Measurements from ENCODE around the gene STXBP5. TPM values are rescaled to one million over a fixed set of nuclear protein-coding genes. Genes with fewer than 3 reads are reported as not detected.
A peak's percentile ranks its signal among the peaks of the same experiment; 100 is the strongest.

The STXBP5 gene
- total RNA-seq, 4 donors from 2014 or later = 25.6 to 40.0 (median 30.4) TPM

DNA sequence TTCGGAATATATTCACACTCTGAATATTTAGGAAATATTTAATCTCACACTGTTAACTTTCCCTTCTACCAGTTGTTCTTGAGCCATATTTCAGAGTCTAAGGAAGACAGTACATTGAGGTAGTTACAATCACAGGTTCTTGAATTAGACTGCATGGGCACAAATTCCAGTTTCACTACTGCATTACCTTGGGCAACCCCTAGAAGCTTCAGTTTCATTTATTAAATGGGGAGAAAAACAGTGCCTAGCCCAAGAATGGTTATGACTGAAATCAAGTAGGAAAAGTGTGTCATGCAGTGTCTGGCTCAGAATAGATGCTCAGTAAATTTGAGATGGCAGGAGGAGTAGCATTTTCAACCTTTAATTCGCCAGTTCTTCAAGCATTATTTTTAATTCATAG lies 179.8 kb downstream of the STXBP5 start:
- H3K27me3 ChIP-seq = no peaks in the 10 kb centered on the region
- H3K27ac ChIP-seq = no peak overlapping the region
- H3K36me3 ChIP-seq = peaks cover 0 to 49% (median 3%) of the 10 kb centered on the region in 3 donors
- no peak overlapping the region for H3K4me3 ChIP-seq
- WGBS, 2 donors = 96 to 100% methylated on average over 2 of the region's 2 CpGs
- H3K4me1 ChIP-seq = no peaks in the 10 kb centered on the region
- intact Hi-C loops (cut with DNase I) = no loop called here
- DNase-seq = no peak
- H3K9me3 ChIP-seq = no peaks in the 10 kb centered on the region
- TF ChIP-seq CTCF (IDR thresholded peaks at IDR 0.05) (no peak), POLR2A (IDR thresholded peaks at IDR 0.05) (no peak)

GRCh38 chr6:147384737-147385710 lies 180.8 kb downstream of the STXBP5 start:
- no peak for TF ChIP-seq CTCF (IDR thresholded peaks at IDR 0.05)
- no peak for TF ChIP-seq POLR2A (IDR thresholded peaks at IDR 0.05)
- H3K4me1 ChIP-seq = no peaks in the 10 kb centered on the region
- DNase-seq = no peak
- WGBS, 2 donors = 79 to 81% methylated on average over 6 of the region's 6 CpGs
- H3K27me3 ChIP-seq = no peaks in the 10 kb centered on the region
- peaks cover 0 to 39% (median 3%) of the 10 kb centered on the region in 3 donors for H3K36me3 ChIP-seq
- H3K9me3 ChIP-seq = no peaks in the 10 kb centered on the region
- no peak overlapping the region for H3K27ac ChIP-seq
- no peak overlapping the region for H3K4me3 ChIP-seq
- intact Hi-C loops (cut with DNase I) = no loop called here

DNA sequence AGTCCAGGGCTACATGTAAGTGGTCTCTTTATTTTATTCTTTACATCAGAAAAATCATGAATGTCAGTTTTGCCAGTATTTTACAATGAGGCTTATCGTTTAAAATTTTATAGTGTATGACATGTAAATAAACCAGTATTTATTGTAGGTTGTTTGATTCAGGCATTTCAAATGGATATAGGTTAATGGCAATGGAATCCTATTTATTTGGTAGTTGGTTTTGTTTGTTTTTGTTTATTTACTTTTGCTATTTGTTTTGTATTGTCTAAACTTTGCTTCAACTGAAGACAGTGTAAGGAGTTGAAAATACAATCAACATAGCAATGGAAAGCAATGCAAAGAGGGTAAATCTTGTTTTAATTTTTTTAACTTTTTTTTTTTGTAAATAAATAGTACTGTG lies 185.2 kb downstream of the STXBP5 start:
- Histone ChIP-seq H3K36me3 (peaks cover 0 to 13% (median 0%) of the 10 kb centered on the region in 3 donors), H3K27me3 (no peaks in the 10 kb centered on the region), H3K27ac (no peak overlapping the region), H3K4me1 (no peaks in the 10 kb centered on the region), H3K4me3 (no peak overlapping the region), H3K9me3 (no peaks in the 10 kb centered on the region)
- no peak for DNase-seq
- TF ChIP-seq POLR2A (IDR thresholded peaks at IDR 0.05) (no peak), CTCF (IDR thresholded peaks at IDR 0.05) (no peak)
- intact Hi-C loops (cut with DNase I) = no loop called here
- WGBS, 2 donors = 67 to 83% methylated on average over 1 of the region's 1 CpG

- WGBS, 2 donors = 39 to 52% methylated on average over 5 of the region's 5 CpGs
- Histone ChIP-seq H3K27ac (no peak overlapping the region), H3K4me1 (no peaks in the 10 kb centered on the region), H3K9me3 (no peaks in the 10 kb centered on the region), H3K27me3 (no peaks in the 10 kb centered on the region), H3K4me3 (no peak overlapping the region), H3K36me3 (no peaks in the 10 kb centered on the region)
- intact Hi-C loops (cut with DNase I) = no loop called here
- TF ChIP-seq CTCF (IDR thresholded peaks at IDR 0.05) (peak in 4 of 6 experiments; percentile 36 to 54 (median 43)), POLR2A (IDR thresholded peaks at IDR 0.05) (no peak)
- no peak for DNase-seq
These were observed 186.8 kb downstream of the STXBP5 start for GRCh38 chr6:147390909-147391536.

Measured in esophagus squamous epithelium (tissue), 5 donors.